Amygdala (tissue), 56 donors: ENCODE results near the gene POLR2E.

Experiments used
- DNase-seq, 56 donors: peaks; one replicate each; lab custom pipeline; 2025; lab: John Stamatoyannopoulos, UW

POLR2E gene

DNA sequence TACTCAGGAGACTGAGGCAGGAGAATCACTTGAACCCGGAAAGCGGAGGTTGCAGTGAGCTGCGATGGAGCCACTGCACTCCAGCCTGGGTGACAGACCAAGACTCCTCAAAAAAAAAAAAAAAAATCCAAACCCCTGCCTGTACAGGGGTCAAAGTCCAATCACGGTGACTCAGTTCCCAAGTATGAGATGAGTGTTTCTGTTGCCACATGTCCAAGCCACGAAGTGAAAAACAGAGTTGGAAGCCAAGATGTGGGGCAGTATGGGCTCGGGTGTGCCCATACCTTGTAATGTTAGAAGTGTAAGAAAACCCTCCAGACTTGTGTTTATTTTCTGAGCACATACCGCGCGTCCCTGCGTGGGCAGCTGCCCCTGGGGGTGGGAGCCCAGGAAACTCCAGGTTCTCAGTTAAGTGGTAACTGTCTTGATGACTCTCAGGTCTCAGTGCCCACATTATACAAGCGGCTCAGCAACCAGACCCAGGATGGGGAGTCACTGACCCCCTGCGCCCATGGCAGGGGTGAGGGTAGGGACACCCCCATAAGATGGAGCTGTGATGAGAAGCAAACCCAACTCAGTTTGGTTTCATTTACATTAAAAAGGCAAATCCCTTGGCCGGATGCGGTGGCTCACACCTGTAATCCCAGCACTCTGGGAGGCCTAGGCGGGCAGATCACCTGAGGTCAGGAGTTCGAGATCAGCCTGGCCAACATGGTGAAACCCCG lies 7.4 kb upstream of the POLR2E start:
- DNase-seq: no peak

DNA sequence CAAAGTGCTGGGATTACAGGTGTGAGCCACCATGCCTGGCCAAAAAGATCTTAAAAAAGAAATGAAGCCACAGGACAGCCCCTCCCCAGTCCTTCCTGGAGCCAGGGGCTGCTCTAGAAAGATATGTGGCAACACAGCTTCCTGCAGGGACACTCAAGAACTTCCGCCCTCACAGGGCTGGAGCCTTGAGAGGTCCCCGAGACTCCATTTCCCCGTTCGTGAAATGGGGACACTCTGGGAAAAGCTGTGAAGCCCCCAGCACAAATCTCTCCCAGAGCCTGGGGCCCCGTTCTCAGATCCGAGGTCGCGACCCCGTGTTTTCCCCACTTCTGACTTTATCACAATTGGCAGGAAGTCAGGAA lies 6.1 kb upstream of the POLR2E start:
- DNase-seq: no peak

DNA sequence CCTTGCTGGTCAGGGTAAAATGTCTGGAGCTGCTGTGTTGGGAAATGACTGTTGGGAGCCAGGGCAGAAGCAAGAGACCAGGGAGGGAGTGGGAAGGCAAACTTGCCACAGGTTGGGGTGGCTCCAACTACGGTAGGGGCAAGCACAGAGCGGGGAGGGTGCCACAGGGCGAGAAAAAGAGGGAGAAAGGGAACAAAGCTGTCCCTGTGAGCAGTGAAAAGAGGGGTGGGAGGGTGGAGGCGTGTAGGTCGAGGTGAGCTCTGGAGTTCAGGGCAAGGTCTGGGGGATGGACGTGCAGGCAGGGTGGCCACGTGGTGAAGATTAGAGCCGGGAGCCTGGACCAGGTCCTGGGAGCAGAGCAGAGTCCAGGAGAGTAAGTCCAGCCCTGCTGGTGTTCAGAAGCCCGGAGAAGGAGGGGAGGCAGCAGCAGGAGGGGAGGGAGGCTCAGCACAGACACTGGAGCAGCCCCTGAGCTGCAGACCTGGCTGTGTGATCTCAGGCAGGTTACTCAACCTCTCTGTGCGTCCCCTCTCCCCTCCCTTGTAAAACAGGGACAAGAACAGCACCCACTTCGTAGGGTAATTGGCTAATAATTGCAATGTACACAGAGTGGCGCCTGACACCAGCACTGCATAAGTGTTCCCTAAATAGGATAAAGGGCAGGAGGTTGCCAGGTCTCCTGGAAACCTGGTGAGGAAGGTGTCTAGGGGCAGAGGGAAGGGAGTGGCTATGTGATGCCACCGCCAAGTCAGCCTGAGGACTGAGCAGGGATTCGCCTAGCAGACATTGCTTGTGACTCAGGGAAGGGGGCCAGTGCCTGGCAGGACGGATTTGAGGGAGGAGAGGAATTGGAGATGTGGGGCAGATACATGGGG lies 3.2 kb upstream of the POLR2E start:
- no peak for DNase-seq

DNA sequence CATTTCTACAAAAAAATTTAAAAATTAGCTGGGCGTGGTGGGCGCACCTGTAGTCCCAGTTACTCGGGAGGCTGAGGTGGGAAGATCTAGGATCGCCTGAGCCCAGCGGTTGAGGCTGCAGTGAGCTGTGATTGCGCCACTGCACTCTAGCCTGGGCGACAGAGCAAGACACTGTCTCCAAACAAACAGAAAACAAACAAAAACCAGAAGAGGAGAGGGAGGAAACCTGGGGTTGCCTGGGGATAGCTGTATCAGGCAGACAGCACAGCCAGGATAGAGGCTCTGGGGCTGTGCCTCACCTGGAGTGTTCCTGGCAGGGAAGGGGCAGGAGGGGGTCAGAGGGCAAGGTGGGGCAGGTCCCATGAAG lies 2.6 kb upstream of the POLR2E start:
- DNase-seq: no peak

DNA sequence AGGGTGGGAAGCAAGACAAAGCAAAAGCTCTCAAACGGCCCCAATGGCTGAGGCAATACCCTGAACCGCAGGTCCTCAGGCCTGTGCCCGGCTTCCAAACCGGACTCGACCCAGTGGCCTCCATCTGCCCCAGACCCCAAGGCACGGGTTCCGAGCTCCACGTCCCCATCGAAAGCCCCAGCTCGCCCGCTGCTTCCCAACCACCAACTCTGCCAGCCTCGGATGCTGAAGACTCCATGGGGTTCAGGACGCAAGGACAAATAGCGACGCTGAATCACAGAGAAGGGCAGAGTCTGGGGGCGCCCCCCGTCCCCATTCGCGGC lies 559 bp downstream of the POLR2E start:
- no peak for DNase-seq

- no peak for DNase-seq
These were observed 1.2 kb downstream of the POLR2E start for GRCh38 chr19:1093811-1094553.

DNA sequence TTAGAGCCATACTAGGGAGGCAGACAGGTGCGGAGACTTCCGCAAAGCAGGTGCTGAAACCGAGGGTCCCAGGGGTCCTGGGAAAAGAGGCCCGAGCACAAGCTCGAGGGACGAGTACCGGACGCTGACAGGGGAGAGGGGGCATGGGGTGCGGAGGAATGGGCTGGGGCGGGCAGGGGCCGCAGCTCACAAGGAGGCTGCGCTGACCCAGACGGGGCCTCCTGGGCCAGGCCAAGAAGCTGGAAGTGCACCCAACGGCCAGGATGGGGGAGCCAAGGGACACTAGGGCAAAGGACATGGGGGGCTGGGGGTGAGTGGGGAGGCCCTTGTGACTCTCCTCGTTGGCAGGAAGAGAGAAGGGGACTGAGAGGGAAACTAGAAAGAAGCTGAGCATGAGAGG lies 1.8 kb downstream of the POLR2E start:
- DNase-seq: no peak

DNA sequence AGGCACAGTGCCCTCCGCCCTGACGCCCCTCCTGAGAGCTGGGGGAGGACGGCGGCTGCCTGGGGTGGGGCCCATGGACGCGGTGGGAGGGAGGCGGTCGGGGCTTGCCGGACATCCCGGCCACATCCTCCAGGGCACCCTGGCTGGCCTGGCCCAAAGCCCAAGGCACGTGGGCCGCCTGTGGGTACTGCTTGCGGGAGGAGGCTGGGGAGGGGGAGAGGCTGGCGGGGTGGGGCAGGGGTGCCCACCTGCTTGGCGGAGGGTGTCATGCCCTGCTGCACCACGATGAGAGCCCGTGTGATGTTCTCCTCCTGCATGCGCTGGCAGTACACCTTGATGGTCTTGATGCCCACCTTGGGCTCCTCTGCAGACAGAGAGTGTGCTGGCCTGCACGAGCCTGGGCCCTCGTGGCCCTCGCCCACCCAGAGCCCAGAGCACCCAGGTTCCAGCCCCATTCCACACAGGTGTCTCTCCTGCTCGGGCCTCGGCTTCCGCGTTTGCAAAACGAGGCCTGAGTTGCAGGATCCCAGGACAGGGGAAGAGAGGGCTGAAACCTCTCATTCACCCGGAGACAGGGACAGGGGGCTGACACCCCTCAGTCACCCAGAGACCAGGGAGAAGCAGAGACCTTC lies 3.5 kb downstream of the POLR2E start:
- DNase-seq: no peak

GRCh38 chr19:1090731-1091543 lies 4.2 kb downstream of the POLR2E start:
- DNase-seq: no peak

DNA sequence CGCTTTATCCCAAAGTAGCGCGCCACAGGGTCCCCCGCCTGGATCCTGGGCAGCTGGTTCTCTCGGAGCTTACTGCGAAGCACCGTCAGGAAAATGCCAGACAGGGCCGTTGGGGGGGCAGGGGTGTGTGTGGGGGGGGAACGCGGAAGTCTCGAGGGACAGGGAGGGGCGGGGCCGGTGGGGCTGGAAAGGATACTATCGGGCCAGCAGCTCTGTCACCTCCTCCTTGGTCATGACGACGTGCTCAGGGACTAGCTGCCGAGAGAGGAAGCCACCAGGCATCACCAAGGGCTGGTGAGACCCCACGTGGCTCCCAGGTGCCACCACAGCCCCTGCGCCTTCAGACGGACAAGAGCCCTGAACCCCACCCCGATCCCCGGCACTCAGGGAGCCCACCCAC lies 5.3 kb downstream of the POLR2E start:
- DNase-seq: no peak

- DNase-seq: no peak
These were observed 5.9 kb downstream of the POLR2E start for GRCh38 chr19:1089126-1089771.

DNA sequence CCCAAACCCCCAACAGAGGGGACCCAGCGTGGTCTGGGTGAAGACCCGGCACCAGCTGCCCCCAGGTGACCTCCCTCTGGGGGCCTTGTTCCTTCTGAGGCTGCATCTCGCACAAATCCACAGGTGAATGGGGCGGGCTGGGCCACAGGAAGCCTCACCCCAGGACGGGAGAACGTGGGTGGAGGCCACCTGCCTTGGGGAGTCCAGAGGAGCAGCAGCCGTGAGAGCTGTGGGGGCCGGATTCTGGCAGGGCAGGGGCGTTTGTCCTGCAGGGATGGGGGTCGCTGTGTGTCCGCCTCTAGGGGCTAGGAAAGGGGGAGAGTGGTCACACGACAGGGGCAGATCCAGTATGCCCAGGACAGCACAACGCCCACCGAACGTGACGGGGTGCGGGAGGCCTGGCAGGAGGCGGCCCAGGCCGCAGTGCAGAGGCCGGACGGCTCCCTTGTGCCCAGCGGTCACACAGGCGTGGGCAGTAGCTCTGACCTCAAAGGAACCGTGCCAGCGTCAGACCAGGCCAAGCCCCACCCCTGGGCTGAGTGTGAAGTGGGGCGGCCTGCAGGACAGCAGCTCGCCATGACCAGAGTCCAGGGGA lies 6.7 kb downstream of the POLR2E start:
- DNase-seq: peak in 1 of 56 donors; percentile 34

DNA sequence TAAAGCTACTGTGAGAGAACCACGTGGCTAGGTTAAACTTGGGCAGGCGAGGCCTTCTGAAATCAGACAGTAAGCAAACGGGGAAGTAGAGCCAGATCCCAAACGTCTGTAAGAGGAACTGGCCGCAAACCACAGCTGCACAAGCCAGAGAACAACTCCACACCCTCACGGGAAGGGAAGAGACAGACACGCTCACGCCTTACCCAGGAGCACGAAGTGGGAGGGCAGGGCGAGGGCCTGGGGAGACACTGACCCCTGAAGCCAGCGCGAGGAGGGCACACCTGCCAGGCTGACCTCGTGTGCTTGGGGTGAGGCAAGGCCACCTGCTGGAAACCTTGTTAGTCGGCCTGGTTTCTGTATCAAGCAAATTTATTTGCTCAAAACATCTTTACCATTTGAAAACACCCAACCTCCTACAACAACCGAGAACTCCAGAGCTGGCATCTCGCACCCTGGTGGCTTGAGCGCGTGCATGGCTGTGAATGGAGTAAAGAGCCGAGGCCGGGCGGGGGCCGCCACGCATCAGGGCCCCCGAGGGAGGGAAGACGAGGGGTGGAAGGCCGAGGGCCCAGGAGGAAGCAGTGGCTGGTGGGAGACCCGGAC lies 7.3 kb downstream of the POLR2E start:
- peak in 19 of 56 donors; percentile 10 to 71 (median 23) for DNase-seq

DNA sequence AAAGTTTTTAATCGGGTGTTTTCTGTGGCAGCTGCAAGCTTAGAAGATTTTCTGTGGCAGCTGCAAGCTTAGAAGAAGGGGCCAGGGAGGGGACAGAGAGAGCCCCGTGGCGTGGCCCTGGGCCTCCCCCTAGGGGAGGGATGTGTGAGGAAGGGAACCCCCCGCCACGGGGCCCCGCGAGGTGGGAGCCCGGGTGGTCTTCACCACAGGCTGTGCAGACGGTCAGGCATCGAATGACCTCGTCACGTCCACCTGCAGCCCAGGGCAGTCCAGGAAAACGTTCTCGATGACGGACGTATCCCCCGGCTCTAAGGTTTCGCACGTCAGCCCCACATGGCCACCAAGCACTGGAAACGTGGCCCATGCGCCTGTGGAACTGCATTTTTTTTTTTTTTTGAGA lies 8.6 kb downstream of the POLR2E start:
- no peak for DNase-seq

- DNase-seq: no peak
These were observed 9.3 kb downstream of the POLR2E start for GRCh38 chr19:1085676-1086442.

- DNase-seq: no peak
These were observed 10.0 kb downstream of the POLR2E start for GRCh38 chr19:1085053-1085658.

DNA sequence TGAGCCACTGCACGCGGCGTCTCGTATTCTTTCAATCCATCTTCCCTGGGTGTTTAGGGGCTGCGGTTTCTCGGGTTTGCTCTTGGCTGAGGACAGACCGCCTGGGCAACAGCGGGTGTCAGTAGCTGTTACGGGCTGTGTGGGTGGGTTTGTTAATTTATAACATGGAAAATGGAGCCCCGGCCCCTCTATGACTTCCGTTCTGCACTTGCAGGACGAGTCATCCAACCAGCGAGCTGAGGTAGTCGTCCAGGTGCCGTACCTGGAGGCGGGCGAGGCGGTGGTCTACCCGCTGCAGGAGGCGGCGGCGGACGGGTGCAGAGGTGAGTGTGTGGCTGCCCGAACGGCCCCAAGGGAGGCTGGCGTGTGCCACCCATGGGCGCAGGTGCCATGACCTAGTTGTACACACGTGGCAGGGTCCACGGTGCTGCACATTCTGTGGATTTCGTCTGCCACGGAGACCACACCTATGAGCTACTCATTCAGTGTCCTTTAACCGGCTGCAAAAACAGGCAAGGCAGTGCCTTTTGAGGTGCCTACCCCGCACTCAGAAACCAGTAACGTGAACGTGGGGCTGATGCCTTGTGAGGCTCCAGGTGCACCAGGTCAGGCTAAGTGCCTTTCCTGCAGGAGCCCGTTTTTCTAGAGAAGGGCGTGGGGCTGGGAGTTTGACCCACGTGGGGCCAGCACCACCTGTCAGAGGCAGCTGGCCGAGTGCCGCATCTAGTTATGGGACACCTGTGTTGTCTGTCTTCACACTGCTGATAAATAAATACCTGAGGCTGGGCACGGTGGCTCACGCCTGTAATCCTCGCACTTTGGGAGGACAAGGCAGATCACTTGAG lies 10.9 kb downstream of the POLR2E start:
- no peak for DNase-seq
